Measurements from ENCODE around the gene LCA5.

GRCh38 chr6:79469376-79470246, 67.6 kb downstream of the LCA5 start:
- TF ChIP-seq, protein P1, sequence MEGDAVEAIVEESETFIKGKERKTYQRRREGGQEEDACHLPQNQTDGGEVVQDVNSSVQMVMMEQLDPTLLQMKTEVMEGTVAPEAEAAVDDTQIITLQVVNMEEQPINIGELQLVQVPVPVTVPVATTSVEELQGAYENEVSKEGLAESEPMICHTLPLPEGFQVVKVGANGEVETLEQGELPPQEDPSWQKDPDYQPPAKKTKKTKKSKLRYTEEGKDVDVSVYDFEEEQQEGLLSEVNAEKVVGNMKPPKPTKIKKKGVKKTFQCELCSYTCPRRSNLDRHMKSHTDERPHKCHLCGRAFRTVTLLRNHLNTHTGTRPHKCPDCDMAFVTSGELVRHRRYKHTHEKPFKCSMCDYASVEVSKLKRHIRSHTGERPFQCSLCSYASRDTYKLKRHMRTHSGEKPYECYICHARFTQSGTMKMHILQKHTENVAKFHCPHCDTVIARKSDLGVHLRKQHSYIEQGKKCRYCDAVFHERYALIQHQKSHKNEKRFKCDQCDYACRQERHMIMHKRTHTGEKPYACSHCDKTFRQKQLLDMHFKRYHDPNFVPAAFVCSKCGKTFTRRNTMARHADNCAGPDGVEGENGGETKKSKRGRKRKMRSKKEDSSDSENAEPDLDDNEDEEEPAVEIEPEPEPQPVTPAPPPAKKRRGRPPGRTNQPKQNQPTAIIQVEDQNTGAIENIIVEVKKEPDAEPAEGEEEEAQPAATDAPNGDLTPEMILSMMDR (IDR thresholded peaks at IDR 0.05; ENCODE audit: low read length) = no peak
- no peak for TF ChIP-seq EZH2 (IDR thresholded peaks at IDR 0.05; ENCODE audit: borderline replicate concordance, low read length)
